HG02798 (cell line): ENCODE data around the gene CACUL1.
"Not testable (repeated sequence)": the region's sequence is repeated elsewhere in the genome, so short reads cannot be mapped to it uniquely, and the experiment has no call there.

Experiments used
- ATAC-seq: cut with Tn5 transposase; IDR thresholded peaks from one replicate; pipeline ENCODE4 v1.9.1; 2021; ENCODE audit warnings: mild to moderate bottlenecking; ENCODE audit not compliant: unreplicated experiment, poor library complexity

The CACUL1 gene

GRCh38 chr10:118662228-118663035 is 92.3 kb downstream of the CACUL1 start:
- ATAC-seq = no peak

DNA sequence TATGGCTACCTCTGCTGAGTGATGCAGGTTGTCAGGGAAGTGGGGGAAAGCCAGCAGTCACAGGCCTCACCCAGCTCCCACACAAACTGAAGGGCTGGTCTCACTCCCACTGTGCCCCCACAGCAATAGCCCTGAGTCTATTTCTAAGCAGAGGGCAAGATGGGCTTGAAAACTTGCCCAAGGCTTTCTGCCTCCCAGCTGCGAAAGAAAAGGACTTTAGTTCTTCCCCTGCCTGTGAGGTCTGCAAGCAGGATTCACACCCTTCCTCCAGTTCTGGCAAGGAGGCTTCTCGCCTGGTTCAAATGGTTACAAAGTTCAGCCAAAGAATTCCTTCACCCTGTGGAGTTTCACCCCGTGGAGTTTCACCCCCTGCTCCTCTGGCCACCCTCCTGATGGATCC is 96.0 kb downstream of the CACUL1 start:
- no peak for ATAC-seq

GRCh38 chr10:118658168-118658567 is 96.6 kb downstream of the CACUL1 start:
- ATAC-seq = not testable (repeated sequence)

DNA sequence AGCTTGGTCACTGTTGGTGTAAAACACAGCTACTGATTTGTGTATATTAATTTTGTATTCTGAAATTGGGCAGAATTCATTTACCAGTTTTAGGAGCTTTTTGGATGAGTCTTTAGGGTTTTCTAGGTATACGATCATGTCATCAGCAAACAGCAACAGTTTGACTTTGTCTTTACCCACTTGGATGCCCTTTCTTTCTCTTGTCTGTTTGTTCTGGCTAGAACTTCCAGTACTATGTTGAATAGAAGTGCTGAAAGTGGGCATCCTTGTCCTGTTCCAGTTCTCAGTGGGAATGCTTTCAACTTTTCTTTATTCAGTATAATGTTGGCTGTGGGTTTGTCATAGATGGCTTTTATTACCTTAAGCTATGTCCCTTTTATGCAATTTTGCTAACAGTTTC is 109.5 kb downstream of the CACUL1 start:
- not testable (repeated sequence) for ATAC-seq

- ATAC-seq = no peak
Measured at GRCh38 chr10:118642228-118642627, 112.5 kb downstream of the CACUL1 start.

DNA sequence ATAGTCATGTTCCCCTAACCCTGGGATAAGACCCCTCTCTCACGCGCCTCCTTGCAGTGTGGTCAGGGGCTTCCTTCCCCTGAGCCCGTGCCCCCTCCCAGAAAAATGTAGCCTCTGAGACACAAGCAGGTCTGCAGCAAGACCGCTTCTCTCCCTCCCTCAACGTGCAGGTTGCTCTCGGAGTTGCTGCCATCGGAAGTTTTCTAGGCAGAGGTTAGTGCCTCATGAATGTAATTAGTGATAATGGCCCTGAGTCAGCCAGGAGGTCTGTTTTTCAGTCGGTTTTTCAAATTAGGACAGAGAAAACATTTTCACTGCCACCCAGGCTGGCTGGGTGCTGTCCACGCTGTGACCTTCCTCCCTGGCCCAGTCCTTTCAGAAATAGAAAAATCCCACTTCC is 116.1 kb downstream of the CACUL1 start:
- ATAC-seq = no peak

- ATAC-seq = no peak
Measured at GRCh38 chr10:118635674-118636402, 118.9 kb downstream of the CACUL1 start.

GRCh38 chr10:118633786-118634185 is 121.0 kb downstream of the CACUL1 start:
- no peak for ATAC-seq

GRCh38 chr10:118629211-118629610 is 125.6 kb downstream of the CACUL1 start:
- no peak for ATAC-seq

GRCh38 chr10:118628397-118628796 is 126.4 kb downstream of the CACUL1 start:
- ATAC-seq = no peak

DNA sequence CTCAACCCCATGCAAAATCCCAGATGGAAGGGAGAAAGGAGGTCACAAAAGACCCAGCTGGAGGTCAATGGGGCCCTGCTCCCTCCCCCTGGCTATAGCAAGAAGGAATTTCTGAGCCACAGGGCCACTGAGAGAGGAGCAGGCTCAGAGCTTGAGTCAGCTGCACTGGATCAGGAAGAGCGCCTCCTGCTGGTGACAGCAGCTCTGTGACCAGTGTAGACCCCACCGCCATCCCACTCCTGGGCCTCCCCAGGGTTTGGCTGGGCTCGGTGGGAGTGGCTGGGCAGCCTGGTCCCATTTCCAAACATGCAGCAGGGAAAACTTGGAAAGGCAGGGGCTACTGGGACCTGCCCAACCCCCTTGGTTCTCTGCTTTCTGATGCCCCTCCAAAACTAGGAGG is 127.8 kb downstream of the CACUL1 start:
- no peak for ATAC-seq
